GF-D8 (cell line): ENCODE measurements around the gene RAET1L.
"Not testable (repeated sequence)": the region's sequence is repeated elsewhere in the genome, so short reads cannot be mapped to it uniquely, and the experiment has no call there.

ENCODE experiments used
- DNase-seq: peaks from one replicate; lab custom pipeline; 2025; lab: John Stamatoyannopoulos, UW

The RAET1L gene

GRCh38 chr6:150016324-150017185, 8.8 kb downstream of the RAET1L start:
- DNase-seq, result no peak

- DNase-seq, result not testable (repeated sequence)
Observed at GRCh38 chr6:150015281-150016001, 9.9 kb downstream of the RAET1L start.

- not testable (repeated sequence) for DNase-seq
Observed at GRCh38 chr6:150014623-150015280, 10.6 kb downstream of the RAET1L start.

GRCh38 chr6:150013785-150014622, 11.3 kb downstream of the RAET1L start:
- DNase-seq, result not testable (repeated sequence)

- not testable (repeated sequence) for DNase-seq
Observed at GRCh38 chr6:150012846-150013784, 12.2 kb downstream of the RAET1L start.

GRCh38 chr6:150008588-150008987, 16.7 kb downstream of the RAET1L start:
- no peak for DNase-seq

GRCh38 chr6:150006961-150007464, 18.3 kb downstream of the RAET1L start:
- DNase-seq, result no peak

GRCh38 chr6:150005761-150006651, 19.3 kb downstream of the RAET1L start:
- DNase-seq, result no peak

GRCh38 chr6:150004783-150005717, 20.3 kb downstream of the RAET1L start:
- DNase-seq, result peak; percentile 52

GRCh38 chr6:150004101-150004782, 21.1 kb downstream of the RAET1L start:
- no peak for DNase-seq

GRCh38 chr6:150003599-150003998, 21.7 kb downstream of the RAET1L start:
- DNase-seq, result not testable (repeated sequence)

GRCh38 chr6:150002710-150003109, 22.6 kb downstream of the RAET1L start:
- no peak for DNase-seq

- no peak for DNase-seq
Observed at GRCh38 chr6:150001295-150002008, 23.9 kb downstream of the RAET1L start.

- DNase-seq, result no peak
Observed at GRCh38 chr6:149999636-150000035, 25.7 kb downstream of the RAET1L start.

GRCh38 chr6:149995971-149996370, 29.4 kb downstream of the RAET1L start:
- DNase-seq, result no peak

- DNase-seq, result no peak
Observed at GRCh38 chr6:149995235-149995750, 30.0 kb downstream of the RAET1L start.

GRCh38 chr6:149991838-149992237, 33.5 kb downstream of the RAET1L start:
- DNase-seq, result no peak
